ENCODE results near the gene SLC22A4.
A peak's percentile ranks its signal among the peaks of the same experiment; 100 is the strongest.

Gene SLC22A4

DNA sequence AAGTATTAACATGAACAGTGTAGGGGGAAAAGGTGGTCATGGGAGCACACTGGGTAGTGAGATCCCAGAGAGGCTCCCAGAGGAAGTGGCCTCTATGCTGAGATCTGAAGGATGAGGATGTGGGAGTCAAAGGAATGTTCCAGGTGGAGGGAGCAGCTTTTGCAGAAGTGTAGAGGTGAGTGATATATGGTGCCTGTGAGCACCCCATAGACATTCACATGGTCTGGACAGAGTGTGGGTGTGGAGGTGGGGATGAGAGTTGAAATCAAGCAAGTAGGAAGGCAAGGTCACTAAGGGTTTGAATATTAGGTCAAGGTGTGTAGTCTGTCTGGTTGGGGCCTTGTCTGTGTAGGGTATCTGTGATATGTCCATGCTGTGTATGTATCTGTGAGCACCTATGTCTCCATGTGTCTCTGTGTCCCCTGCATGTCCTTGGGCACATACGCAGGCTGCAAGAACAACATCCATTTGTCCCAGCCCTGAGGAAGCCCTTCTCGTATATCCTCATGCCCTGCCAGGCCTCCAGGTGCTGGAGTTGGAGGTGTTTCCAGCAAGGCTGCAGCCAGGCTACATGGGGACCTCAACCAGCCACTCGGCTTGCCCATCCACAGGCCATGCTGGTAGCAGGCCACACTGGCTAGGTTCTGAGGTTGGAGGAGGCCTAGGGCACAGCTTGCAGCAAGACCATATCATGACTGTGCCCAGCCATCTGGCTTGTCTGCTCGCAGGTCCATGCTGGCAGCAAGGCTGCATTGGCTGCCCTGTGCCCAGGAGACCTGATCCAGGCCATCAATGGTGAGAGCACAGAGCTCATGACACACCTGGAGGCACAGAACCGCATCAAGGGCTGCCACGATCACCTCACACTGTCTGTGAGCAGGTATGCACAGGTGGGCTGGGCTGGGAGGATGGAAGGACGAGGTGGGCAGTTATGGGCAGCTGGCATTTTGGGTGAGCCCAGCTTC is 32.0 kb upstream of the SLC22A4 start:
- DNase-seq (ENCODE audit: low read depth in 1 of 2, low spot score in 1 of 2) = no peak

DNA sequence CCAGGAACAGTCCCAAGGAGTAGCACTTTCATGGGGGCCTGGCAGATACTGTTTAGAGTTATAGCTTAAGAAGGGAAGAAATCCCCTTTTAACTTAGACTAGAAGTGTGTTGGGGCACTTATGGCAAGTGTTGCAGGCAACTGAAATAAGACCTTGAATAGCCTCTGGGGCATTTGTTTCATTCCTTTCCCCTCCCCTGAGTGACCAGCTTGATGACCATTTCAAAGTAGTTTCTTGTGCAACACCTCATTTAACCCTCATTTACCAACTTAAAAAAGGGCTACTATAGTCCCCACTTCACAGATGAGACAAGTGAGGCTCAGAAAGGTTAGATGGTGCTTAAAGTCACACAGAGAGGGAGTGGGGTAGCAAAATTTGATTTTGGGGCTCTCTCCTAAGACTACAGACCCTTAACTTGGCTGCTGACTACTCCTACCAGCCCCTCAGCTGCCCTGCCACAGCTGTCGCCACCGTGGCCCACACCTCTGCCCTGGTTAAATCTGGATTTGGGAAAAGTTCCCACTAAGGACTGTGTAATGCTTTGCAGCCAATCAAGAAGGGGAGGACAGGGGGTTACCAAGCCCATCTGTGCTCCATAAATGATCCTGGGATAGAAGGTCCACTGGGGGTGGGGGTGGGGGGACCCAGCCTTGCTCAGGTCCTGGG is 31.2 kb upstream of the SLC22A4 start:
- DNase-seq (ENCODE audit: low read depth in 1 of 2, low spot score in 1 of 2) = no peak

DNA sequence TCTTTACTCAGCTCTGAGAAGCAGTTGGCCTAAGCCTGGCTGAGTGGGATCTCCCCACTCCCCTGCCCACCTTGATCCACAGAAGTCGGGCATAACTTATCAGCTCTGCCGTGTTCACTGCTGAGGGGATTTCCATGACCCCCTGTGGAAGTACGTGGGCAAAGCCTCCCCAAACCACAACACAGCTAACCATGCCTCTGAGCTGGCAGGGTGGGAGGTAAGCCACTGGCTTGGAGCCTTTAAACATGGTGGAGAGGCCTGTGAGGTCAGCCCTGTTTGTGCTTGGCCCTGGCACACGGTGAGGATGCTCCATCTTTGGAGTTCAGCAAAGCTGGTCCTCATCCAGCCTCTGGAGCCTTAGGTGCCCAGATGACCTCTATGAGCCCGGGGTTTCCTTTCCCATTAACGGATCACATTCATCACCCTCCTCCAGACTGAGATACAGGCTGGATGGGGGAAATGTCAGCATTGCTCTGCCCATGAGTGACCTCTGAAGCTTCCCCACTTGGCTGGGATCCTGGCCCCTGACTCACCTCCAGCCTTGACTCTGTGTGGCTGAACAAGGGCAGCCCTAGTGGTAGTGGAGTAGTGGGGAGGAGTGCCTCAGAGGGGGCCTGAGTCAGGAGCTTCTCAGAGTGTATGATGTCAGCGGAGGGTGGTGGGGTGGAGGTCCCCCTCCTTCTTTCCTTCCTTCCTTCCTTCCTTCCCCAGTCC is 30.5 kb upstream of the SLC22A4 start:
- no peak for DNase-seq (ENCODE audit: low read depth in 1 of 2, low spot score in 1 of 2)

DNA sequence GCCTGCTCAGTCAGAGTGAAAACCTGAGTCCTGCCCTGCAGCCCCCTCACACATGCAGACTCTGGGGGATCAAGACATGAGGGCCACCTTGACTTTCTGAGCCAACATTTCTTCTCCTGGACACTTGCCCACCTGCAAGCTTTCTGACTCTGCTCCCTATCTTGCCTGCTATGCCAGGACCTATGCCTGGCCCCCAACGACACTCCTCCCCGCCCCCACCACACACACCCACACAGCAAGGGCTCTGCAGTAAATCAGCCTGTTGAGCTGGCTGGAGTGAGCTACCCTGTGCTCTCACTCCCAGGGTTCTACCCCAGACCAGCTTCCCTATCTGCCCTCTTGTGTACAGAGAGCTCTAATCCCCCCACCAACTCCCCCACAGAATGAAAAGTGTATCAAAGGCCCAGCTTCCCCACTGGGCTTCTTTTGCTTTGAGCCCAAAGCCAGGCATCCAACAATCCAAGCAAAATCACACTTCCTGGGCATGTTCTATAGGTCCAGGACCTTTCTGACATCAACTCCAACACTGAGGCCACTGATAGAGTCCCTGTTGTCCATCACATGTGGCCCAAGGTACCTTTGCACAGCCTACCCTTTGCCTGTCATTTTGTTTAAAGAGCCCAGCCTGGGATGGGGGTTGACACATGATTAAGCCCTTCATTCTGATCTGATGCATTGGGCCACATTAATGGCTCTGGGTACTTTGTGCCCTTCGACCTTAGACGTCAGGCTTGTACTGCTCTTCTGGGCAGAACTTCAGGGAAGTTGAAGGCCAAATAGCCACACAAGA is 29.5 kb upstream of the SLC22A4 start:
- DNase-seq (ENCODE audit: low read depth in 1 of 2, low spot score in 1 of 2) = no peak

DNA sequence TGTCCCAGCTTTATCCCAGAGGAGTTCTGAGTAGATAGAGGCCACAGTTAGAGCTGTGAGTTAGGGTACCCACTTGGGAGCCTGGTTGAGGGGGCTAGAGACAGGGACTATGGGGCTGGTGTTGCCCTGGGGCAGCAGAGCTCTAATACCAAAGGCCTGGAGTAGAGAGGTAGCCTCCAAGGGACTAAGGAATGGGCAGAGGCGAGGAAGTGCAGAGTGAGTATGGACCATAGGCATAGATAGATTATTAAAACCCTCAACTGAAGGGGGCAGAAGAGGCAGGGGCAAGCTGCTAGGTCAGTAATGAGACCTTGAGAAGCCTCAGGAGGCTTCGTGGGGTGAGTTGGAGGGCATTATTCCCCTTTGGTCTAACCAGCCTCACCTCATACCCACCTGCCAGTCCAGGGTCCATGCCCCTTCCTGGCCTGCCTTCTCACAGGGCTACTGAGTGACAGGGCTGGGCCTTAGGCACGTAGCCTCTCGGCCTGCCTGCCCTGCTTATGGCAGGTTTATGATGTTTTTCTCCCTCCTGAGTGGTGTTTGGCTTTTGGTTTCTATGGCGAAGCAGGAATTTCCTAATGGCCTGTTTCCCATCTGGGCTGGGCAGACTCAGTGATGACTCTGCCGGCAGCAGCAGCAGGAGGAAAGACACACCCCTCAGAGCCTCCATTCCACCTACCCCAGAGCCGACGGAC is 28.7 kb upstream of the SLC22A4 start:
- DNase-seq (ENCODE audit: low read depth in 1 of 2, low spot score in 1 of 2) = no peak

DNA sequence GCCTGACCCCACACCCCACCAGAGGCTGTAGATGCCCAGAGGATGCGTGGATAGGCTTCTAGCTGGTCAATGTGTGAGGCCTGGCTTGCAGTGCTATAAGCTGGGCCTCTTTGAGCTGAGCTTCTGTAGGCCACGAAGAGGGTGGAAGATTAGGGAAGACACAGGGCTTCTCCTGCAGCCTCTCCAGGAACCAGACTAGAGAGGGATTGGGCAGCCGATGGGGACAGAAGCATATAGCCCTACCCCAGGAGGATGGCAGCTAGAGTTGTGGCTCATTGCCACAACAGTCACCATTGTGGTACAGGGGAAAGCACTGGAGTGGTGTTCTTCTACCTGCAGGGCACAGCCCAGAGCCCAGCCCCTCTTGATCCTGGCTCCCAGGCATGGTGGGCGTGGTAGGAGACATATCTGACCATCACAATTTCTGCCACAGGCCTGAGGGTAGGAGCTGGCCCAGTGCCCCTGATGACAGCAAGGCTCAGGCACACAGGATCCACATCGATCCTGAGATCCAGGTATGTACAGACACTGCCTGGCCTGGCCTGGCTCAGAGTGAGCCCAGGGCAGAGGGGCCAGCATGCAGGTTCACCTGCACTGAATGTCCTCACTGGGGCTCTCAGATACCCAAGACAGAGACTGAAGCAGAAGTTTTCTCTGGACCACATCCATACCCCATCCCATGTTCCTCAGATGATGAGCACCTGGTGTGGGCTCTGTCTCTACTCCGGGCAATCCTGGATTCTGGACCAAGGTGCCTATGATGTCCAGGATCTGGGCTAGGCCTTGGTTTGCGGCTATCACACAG is 28.0 kb upstream of the SLC22A4 start:
- no peak for DNase-seq (ENCODE audit: low read depth in 1 of 2, low spot score in 1 of 2)

DNA sequence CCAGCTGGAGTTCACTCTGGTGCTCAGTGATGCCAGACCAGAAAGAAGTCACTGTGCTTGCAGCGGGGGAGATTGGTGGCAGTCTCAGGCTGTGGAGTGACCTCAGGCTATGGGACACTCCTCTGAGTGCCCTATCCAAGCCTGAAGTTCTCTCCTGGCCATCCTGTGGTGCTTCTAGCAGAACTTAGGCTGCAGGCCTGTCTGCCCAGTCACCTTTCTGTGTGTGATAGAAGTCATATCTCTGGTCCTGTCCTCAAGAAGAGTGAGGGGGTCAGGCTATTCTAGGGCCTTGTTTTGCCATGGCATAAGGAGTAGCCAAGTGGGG is 27.4 kb upstream of the SLC22A4 start:
- DNase-seq (ENCODE audit: low read depth in 1 of 2, low spot score in 1 of 2) = no peak

DNA sequence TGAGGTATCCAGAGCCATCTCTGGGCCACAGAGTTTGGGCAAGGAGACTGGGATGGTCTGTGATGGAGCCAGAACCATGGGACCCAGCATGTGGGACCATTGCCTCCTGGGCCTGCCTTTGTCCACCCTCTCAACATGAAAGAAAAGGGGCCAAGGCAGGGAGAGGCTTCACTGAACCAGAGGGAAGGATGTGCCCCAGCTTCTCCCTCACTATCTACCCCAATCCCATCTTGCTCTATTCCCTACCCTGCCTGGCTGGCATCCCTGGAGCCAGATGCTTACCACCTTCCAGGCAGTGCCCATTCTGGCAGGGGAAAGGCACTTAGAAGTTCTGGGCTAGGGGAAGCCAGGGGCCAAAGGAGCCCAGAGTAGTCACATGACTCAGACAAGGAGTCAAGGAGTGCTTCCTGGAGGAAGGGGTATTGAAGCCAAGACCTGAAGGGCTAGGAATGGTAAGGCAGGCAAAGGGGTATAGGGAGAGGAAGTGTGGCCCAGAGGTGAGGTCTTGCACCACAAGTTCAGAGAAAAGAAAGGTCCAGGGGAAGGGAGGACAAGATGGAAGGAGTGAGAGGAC is 26.9 kb upstream of the SLC22A4 start:
- no peak for DNase-seq (ENCODE audit: low read depth in 1 of 2, low spot score in 1 of 2)

DNA sequence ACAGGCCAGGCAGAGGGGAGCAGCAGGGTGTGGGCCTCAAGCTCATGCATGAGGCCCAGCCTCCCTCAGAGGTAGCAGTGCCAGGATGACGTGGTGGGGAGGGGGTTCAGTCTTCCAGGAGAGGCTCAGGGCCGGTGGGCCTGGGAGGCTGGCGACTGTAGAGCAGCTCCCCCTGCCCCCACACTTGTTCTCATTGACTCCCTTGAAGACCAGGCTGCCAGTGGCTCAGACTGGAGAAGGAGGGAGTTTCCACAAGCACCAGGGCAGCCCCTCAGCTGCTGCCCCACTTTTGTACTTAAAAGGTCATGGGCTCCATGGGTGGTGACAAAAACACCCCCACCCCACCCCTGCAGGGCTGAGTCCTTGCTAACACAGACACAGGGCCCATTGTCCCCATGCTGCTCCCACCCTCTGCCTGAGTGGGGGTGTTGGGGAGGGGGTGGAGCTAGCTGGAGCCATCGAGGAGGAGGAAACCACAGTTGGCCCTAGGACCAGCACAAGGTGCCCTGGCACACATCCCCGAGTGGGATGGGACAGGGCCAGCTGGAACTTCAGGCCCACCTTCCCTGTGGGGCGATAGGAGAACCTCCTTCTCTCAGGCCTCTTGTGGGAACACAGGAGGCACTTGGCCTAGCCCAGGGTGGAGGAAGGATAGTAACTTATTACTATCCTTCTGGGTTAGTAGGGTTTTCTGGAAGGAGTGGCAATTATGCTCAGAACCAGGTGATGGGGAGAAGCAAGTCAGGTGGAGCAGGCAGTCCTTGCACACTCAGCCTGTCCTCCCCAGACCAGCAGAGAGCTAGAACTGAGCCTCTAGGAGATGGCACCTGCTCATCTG is 26.0 kb upstream of the SLC22A4 start:
- no peak for DNase-seq (ENCODE audit: low read depth in 1 of 2, low spot score in 1 of 2)

DNA sequence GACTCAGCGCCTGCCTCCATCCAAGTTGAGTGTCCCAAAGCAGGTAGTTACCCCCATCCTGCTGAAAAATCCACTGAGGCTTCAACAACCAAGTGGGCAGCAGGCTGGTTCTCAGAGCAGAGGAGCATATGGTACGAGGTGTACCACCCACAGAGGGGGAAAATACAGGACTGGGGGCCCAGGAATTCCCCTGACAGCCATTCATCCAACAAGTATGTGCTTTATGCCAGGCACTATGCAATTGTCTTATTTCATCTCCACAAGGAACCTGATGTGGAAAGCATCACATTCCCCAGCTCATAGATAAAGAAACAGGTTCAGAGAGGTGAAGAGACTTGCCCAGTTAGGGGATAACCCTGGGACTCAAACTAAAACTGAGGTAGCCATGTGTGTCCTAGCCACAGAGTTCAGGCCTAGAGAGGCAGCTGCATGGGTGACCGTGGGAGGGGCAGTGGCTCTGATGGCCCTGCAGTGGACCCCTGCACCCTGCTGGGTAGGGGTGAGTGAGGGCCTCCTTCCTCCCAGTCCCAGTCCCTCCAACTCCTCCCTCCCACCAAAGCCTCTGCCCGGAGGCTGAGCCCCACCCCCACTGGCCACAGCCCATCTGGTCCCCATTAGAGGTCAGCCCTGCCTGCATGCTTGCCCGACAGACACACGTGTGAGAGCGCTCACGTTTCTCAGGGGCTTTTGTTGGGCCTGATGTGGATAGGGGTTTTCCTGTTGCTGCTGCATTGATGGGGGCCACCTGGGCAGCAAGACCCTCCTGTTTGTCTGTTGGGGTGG is 25.2 kb upstream of the SLC22A4 start:
- DNase-seq (ENCODE audit: low read depth in 1 of 2, low spot score in 1 of 2) = no peak

DNA sequence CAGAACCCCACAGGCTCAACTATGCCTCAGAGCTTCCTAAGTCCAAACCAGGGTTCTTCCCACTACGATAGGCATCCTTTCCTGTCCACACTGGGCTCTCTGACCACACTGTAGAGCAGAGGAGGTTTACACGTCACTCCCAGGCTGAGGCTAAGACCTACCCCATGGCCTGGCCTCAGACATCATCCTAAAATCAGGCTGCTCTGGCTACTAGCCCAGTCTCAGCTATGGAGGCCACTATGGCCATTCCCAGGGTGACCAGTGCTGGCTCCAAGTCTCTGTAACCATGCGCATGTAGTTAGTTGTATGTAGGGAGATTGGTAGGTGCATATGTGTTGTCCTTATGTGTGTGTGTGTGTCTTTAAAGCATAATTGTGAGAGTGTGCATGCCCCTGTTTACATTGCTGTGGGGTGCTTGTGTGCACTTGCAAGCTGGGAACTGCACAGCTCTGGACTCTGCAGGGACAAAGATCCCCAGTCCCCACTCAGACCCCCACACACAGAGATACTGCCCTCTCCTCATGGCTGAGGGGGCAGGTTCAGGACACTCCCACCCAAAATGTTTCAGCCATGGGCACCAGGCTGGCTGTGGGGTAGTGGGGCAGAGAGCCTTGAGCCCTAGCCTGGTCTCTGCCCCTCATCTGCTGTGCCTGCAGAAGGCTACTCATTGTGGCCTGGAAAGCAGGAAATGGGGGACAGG is 24.4 kb upstream of the SLC22A4 start:
- no peak for DNase-seq (ENCODE audit: low read depth in 1 of 2, low spot score in 1 of 2)

DNA sequence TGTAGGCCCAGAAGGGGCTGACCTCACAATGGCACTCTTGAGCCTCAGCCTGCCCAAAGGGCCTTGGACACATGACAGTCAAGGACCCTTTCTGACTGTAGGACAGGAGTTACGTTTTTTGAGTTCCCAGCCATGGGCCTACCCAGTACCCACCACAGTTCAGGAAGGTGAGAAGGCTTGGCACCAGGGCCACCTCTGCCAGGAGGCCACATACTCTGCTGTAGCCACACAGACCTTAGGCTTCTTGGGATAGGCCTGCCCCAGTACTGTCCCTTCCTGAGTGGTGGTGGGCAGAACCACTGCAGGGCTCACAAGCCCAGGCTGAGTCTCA is 23.9 kb upstream of the SLC22A4 start:
- DNase-seq (ENCODE audit: low read depth in 1 of 2, low spot score in 1 of 2) = no peak

DNA sequence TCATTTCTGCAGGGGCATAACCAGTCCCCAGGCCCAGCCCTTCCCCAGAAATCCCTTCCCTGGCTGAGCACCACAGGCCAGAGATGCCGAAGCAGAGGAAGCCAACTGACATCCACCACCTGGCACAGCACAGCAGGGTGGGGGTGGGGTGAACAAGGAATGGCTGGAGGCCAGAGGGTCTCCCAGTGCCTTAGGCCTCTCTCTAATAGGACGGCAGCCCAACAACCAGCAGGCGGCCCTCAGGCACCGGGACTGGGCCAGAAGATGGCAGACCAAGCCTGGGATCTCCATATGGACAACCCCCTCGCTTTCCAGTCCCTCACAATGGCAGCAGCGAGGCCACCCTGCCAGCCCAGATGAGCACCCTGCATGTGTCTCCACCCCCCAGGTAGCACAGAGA is 23.5 kb upstream of the SLC22A4 start:
- no peak for DNase-seq (ENCODE audit: low read depth in 1 of 2, low spot score in 1 of 2)

DNA sequence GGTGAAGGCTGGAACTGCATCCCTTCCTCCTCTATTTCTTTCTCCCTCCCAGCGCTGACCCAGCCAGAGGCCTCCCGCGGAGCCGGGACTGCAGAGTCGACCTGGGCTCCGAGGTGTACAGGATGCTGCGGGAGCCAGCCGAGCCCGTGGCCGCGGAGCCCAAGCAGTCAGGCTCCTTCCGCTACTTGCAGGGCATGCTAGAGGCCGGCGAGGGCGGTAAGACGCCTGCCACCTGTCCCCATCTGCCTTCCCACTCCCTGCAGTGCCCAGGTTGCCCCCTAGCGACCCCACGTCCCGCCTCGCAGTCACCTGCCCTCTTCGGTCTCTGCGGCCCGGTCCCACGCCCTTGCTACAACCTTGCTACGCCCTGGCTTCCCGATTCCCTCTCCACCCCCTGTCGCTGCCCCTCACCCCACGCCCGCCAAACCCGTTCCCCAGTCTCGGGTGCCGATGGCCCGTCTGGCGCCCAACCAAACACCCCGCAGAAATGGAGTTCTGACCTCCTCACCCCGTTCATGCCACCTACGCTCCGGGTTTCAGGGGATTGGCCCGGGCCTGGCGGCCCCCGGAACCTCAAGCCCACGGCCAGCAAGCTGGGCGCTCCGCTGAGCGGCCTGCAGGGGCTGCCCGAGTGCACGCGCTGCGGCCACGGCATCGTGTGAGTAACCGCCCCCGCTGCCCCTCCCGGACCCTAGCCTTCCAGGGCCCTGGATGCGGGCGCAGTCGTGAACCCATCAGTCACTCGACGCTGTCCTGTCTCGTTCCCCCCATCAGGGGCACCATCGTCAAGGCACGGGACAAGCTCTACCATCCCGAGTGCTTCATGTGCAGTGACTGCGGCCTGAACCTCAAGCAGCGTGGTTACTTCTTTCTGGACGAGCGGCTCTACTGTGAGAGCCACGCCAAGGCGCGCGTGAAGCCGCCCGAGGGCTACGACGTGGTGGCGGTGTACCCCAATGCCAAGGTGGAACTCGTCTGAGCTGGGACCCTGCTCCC is 22.6 kb upstream of the SLC22A4 start:
- no peak for DNase-seq (ENCODE audit: low read depth in 1 of 2, low spot score in 1 of 2)

DNA sequence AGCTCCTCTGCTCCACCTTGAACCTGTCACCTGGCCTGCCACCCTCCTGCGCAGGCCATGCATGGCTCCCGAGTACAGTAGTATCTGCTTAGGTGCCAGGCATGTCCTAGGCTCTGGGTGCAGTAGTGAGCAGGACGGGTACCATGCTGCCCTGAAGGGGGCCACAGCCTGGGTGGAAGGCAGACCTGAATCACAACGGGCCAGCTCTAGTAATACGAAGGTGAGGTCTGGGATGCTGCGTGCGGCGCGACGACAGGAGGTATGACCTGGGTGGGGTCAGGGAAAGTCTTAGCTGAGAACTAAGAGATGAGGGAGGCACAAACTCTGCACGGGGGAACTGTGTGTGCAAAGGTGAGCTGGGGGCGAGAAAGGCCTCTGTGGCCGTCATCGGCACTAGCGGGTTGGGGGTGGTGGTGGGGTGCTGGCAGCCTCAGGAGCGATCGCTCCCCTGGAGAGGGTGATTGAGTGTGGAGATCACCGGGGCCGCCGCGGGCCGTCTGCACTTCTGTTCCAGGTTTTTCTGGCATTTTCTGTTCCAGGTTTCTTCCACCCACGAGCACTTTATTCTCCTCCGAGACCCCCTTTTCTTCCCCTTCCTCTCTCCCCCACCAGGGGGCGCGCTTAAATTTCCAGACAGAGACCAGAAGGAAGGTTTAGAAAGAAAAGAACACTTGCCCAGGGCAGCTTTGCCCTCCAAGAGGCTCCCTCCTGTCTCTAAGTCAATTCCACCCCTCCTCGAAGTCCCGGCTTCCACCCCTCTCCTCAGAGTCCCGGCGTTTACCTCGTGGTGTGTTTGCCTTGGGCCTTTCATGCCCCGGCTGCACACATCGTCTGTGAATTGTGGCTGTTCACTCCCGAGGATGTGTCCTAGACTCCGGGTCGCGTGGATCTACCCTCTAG is 21.6 kb upstream of the SLC22A4 start:
- peak; percentile 51 to 58 for DNase-seq (ENCODE audit: low read depth in 1 of 2, low spot score in 1 of 2)

All from activated CD4-positive, alpha-beta T cell treated with anti-CD3 and anti-CD28 coated beads, Interleukin-2, amount 50 U/mL, for 24 hours (primary cell).